G401 (cell line): Measurements from ENCODE around the gene DENND2C. TPM values are rescaled to one million over a fixed set of nuclear protein-coding genes. Genes with fewer than 3 reads are reported as not detected.

Experiments
- DNase-seq: peaks from one replicate; pipeline ENCODE4 v3.0.0-alpha.2; 2015; ENCODE audit warnings: low spot score
- in situ Hi-C: cut with HindIII; loops from 2 replicates; pipeline ENCODE4 v1.10.0; 2016; ENCODE audit warnings: low sequenced_read_pairs, mixed read lengths
- total RNA-seq: library from RNA; depleted of rRNA; stranded (reverse); fragments of >200 nt; shearing (Covaris generic); gene quantifications from 2 replicates; pipeline ENCODE4 v1.2.3, GENCODE V29; 2014

DENND2C gene
- total RNA-seq, 1 experiment from 2014 or later, result 5.0 TPM

- in situ Hi-C loops, result no loop called here
Measured at GRCh38 chr1:114690148-114690547, 20.3 kb upstream of the DENND2C start.

GRCh38 chr1:114688526-114688925 lies 18.7 kb upstream of the DENND2C start:
- in situ Hi-C loops, result no loop called here
- no peak for DNase-seq

More at GRCh38 chr1:114690148-114690547, 20.3 kb upstream of the DENND2C start:
- no peak for DNase-seq

DNA sequence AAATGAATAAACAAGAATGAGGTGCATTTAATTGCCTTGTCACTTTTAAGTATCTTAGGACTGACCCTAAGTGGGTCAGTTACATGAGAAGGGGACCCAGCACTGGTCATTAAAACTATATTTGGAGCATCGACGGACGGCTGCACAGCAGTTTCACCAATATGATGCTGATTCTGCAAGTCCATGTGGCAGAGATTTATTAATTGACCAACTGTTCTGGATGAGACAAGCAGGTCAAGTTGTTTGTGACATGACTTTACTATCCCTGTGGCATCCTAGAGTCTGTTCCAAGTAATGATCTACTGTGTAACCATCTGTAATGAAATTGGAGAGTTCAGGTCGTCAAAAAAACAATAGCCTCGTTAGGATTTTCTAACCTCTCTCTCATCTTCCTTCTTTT lies 16.0 kb upstream of the DENND2C start:
- in situ Hi-C loops, result no loop called here

GRCh38 chr1:114677691-114678090 lies 7.8 kb upstream of the DENND2C start:
- in situ Hi-C loops, result no loop called here
- no peak for DNase-seq

More for the DNA sequence above, 16.0 kb upstream of the DENND2C start:
- DNase-seq, result peak; percentile 5

GRCh38 chr1:114676115-114676514 lies 6.3 kb upstream of the DENND2C start:
- in situ Hi-C loops, result no loop called here
- DNase-seq, result no peak

- in situ Hi-C loops, result no loop called here
- DNase-seq, result no peak
Measured at GRCh38 chr1:114671939-114672275, 2.1 kb upstream of the DENND2C start.

- DNase-seq, result no peak
- in situ Hi-C loops, result no loop called here
Measured at GRCh38 chr1:114671011-114671938, 1.4 kb upstream of the DENND2C start.

GRCh38 chr1:114670083-114671010 lies 498 bp upstream of the DENND2C start:
- peak; percentile 87 for DNase-seq
- in situ Hi-C loops, result no loop called here

DNA sequence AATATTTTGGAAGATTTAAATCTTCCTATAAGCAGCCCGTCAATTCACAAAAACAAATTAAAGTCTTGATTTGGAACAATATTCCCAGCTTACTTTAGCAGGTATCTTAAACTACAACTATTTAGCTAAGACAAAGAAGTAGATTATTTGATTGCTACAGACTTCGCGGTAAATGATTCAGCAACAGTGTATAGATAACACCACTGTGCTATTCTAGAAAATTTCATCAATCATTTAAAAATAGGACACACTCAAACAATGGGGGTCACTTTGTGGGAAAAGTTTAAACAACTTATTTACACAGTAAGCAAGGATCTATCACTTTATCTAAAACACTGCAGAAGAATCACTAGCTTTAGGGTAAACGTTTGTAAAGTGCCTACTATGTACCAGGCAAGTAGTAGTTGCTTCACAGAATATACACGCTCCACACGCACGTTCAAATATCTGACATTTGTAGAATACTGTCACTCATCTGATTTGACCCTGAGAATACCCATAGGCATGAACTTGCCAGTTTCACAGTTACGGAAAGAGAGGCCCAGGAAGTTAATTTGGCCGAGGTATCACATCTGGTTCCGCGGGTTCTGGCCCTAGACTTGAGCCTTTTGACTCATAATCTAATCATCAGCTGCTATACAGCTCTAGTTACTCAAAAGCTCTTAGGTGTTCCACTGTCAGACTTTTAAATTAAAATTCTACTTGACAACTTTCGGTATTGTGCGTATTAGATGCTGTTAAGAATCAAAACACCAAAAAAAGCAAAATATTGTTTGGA lies 876 bp downstream of the DENND2C start:
- DNase-seq, result no peak
- in situ Hi-C loops, result no loop called here

DNA sequence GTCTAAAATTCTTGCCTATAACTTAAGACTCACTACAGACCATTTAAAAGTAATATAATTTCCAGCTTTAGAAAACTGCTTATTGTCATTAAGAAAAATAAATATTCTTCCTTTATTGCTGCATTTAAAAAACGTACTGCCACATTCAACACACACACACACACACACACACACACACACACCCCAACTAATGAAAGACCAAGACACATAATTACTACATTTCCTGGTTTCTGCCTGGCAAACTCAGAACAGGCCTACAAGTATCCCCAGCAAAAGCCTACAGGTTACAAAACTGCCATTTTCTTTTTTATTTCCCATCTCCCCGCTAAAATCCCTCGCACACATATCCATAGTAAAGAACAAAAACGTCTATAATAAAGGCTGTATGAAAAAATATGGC lies 1.5 kb downstream of the DENND2C start:
- no peak for DNase-seq
- in situ Hi-C loops, result no loop called here

GRCh38 chr1:114666954-114667353 lies 2.9 kb downstream of the DENND2C start:
- in situ Hi-C loops, result no loop called here
- no peak for DNase-seq

GRCh38 chr1:114660238-114660637 lies 9.6 kb downstream of the DENND2C start:
- DNase-seq, result no peak
- in situ Hi-C loops, result no loop called here

GRCh38 chr1:114651893-114652292 lies 18.0 kb downstream of the DENND2C start:
- in situ Hi-C loops, result no loop called here
- no peak for DNase-seq

DNA sequence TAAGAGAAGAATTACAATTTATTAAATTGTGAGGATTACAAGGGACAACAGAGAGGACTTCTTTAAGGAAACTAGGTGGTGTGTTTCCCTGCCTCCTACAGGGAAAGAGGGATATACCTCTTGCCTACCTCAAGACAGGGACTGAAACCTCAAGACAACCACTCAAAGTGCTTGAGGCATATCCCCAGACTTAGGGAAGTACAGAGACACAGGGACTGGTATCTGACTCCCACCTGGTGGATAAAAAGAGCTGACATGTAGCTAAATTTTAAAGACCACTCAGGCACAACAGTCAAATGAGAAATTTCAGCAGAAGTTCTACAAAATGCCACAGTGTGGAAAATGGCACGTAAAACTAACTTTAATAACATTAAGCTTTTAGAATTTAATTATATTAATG lies 21.3 kb downstream of the DENND2C start:
- in situ Hi-C loops, result no loop called here

GRCh38 chr1:114641377-114641776 lies 28.5 kb downstream of the DENND2C start:
- in situ Hi-C loops, result no loop called here
- DNase-seq, result no peak

More for the DNA sequence above, 21.3 kb downstream of the DENND2C start:
- DNase-seq, result no peak

GRCh38 chr1:114638910-114639309 lies 30.9 kb downstream of the DENND2C start:
- no peak for DNase-seq
- in situ Hi-C loops, result no loop called here

GRCh38 chr1:114632427-114632826 lies 37.4 kb downstream of the DENND2C start:
- no peak for DNase-seq
- in situ Hi-C loops, result no loop called here

- in situ Hi-C loops, result no loop called here
- no peak for DNase-seq
Measured at GRCh38 chr1:114627107-114627506, 42.7 kb downstream of the DENND2C start.

- no peak for DNase-seq
- in situ Hi-C loops, result no loop called here
Measured at GRCh38 chr1:114623364-114623763, 46.5 kb downstream of the DENND2C start.
